ENCODE data around the gene DDTL.
"Not testable (repeated sequence)": the region's sequence is repeated elsewhere in the genome, so short reads cannot be mapped to it uniquely, and the experiment has no call there.

The DDTL gene

DNA sequence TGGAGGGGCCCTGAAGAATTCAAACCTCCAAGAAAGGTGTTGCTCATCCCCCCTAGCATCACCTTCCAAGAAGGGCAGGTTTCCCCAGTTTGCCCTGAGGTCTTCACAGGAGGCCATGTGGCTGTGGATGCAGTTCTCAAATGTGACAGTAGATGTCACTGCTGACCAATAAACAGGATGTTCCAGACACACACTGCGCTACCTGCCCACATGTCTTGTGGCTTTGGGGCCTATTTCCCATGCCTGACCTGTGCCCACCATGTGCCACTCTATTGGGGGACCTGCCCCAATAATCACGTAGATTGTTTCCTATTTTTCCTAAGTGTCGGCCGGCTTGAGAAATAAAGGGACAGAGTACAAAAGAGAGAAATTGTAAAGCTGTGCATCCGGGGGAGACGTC is 17.7 kb downstream of the DDTL start:
- no peak overlapping the region for H3K27ac ChIP-seq
- peak; percentile 62 for TF ChIP-seq CTCF (conservative IDR thresholded peaks at IDR 0.05)

DNA sequence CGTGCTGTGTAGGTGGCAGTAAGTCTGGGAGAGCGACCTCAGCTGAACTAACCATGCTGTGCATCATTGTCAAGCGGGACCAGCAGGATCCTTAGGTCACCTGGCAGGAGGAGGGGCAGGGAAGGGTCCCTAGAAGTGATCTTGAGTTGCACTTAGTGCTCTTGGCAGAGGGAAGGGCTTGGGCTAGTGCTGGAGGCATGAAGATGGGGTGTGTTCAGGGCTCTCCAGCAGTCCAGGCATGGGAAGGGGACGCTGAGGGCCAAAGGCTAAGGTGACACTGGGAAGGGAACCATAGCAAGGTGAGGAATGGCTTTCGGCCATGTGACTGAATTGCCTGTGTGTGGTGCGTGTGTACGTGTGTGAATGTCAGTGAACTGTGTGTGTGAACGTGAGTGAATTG is 19.4 kb downstream of the DDTL start:
- not testable (repeated sequence) for H3K27ac ChIP-seq

GRCh38 chr22:23986538-23987178 is 20.0 kb downstream of the DDTL start:
- H3K27ac ChIP-seq: not testable (repeated sequence)

GRCh38 chr22:23989583-23990244 is 23.0 kb downstream of the DDTL start:
- not testable (repeated sequence) for H3K27ac ChIP-seq

DNA sequence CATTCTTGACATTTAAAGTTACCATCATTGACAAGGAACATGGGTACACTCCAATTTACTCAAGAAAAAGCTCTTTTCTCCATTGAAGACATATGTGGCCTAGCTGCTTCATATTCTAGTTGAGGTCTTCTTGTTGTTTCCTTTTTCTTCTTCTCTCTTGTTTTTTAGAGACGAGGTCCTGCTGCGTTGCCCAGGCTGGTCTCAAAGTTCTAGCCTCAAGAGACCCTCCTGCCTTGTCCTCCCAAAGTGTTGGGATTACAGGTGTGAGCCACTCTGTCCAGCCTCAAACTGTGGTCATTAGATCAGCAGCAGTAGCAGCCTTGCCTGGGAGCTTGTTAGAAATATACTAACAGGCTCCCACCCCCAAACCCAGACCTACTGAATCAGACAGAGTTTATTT is 26.4 kb downstream of the DDTL start:
- not testable (repeated sequence) for H3K27ac ChIP-seq

DNA sequence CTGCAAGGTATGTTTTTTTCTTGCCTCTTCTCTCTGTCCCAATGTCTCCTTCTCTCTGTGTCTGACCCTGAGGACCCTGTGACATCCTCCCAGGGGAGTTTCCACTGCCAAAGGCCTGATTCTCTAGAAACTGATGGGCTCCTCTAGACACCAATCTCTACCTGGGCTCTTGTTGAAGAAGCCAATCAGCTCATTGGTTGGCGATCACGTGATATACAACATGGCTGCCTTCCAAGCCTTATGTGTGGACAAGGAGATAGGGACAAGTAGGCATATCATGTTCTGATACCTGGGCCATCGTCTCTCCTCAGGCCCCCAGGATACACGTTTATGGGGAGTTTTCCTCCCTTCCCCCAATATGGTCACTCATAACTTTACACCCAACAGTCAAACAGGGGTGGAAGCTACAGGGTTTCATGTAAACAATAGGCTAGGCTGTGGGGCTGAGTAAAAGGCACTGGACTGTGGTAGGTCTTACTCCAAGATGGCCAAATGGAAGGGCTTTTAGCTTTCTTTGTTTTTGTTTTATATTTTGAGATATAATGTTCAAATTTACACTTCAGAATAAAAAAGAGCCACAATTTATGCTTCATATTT is 27.0 kb downstream of the DDTL start:
- not testable (repeated sequence) for H3K27ac ChIP-seq

- no peak overlapping the region for H3K27ac ChIP-seq
- TF ChIP-seq CTCF (conservative IDR thresholded peaks at IDR 0.05): no peak
Measured at GRCh38 chr22:23997092-23997491, 30.4 kb downstream of the DDTL start.

- H3K27ac ChIP-seq: not testable (repeated sequence)
Measured at GRCh38 chr22:23999779-24000178, 33.1 kb downstream of the DDTL start.

DNA sequence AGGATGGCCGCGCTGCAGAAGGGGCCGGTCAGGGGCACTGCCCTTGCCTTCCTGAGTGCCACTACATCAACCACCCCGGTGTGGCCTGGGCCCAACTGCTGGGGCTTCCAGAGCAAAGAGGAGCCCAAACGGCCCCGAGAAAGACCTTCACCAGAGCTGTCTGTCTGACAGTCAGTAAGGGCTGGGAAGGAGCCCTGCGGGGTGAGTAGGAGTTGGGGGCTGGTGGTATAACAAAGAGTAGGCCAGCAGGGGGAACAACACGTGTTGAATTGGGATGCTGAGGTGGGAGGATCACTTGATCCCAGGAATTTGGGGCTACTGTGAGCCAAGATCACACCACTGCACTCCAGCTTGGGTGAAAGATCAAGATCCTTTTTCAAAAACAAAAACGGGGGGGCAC is 34.6 kb downstream of the DDTL start:
- H3K27ac ChIP-seq: no peak overlapping the region
- TF ChIP-seq CTCF (conservative IDR thresholded peaks at IDR 0.05): no peak

GRCh38 chr22:24002272-24002671 is 35.6 kb downstream of the DDTL start:
- TF ChIP-seq CTCF (conservative IDR thresholded peaks at IDR 0.05): no peak
- H3K27ac ChIP-seq: no peak overlapping the region

- no peak for TF ChIP-seq CTCF (conservative IDR thresholded peaks at IDR 0.05)
Measured at GRCh38 chr22:24002851-24003250, 36.2 kb downstream of the DDTL start.

More at GRCh38 chr22:24002851-24003250, 36.2 kb downstream of the DDTL start:
- no peak overlapping the region for H3K27ac ChIP-seq
